Memory B cell (primary cell): Measurements from ENCODE around the gene GARS1.
A peak's percentile ranks its signal among the peaks of the same experiment; 100 is the strongest.

Source experiments
- ATAC-seq: fragments of 150-1000 bp; cut with Tn5 transposase; 2 replicates; pipeline ENCODE4 v1.10.0; 2021; ENCODE audit warnings: low read depth, mild to moderate bottlenecking, moderate library complexity
- DNase-seq, 2 donors: peaks; one replicate each; pipeline ENCODE4 v3.0.0; 2022; ENCODE audit warnings: low spot score in 2 of 2
- H3K27ac Mint-ChIP-seq: one replicate; pipeline ENCODE4 v1.8.0; 2022; ENCODE audit warnings: mild to moderate bottlenecking, moderate library complexity, mixed read lengths
- H3K27me3 Mint-ChIP-seq: one replicate; pipeline ENCODE4 v1.8.0; 2022; ENCODE audit warnings: mixed read lengths
- H3K36me3 Mint-ChIP-seq: one replicate; pipeline ENCODE4 v1.8.0; 2022; ENCODE audit warnings: mild to moderate bottlenecking, mixed read lengths
- H3K4me1 Mint-ChIP-seq: one replicate; pipeline ENCODE4 v1.8.0; 2022; ENCODE audit warnings: mixed read lengths
- H3K4me3 Mint-ChIP-seq: one replicate; pipeline ENCODE4 v1.8.0; 2022; ENCODE audit warnings: mild to moderate bottlenecking, moderate library complexity, mixed read lengths
- H3K9me3 Mint-ChIP-seq: one replicate; pipeline ENCODE4 v1.8.0; 2022; ENCODE audit warnings: mixed read lengths

Gene GARS1

DNA sequence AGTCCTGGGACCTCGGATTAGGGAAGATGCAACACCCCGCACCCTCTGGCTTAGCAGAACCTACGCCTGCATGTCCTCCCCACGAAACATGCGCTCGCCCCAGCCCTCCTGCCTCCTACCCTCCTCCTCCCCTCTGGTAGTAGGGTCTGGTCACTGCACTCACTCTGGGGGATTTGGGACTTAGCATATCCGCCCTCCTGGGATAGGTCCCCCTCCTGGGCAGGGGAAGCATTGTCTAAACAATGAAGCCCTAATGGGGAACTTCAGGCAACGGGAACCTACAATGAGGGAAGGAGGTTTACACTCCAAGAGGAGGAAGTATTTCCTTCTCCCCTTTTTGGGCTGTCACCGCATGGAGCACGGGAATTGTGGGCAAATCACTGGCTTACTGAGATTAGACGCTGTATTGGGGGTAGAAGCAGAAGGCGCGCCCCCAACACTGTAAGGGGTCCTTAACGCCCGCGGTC is 86.7 kb downstream of the GARS1 start:
- Mint-ChIP-seq H3K27ac (no peak overlapping the region), H3K27me3 (peaks cover 36% of the 10 kb centered on the region), H3K4me1 (peaks cover 9% of the 10 kb centered on the region), H3K9me3 (no peaks in the 10 kb centered on the region), H3K36me3 (no peaks in the 10 kb centered on the region), H3K4me3 (peak overlapping the region; percentile 74)
- ATAC-seq (no peak), DNase-seq (no peak)

DNA sequence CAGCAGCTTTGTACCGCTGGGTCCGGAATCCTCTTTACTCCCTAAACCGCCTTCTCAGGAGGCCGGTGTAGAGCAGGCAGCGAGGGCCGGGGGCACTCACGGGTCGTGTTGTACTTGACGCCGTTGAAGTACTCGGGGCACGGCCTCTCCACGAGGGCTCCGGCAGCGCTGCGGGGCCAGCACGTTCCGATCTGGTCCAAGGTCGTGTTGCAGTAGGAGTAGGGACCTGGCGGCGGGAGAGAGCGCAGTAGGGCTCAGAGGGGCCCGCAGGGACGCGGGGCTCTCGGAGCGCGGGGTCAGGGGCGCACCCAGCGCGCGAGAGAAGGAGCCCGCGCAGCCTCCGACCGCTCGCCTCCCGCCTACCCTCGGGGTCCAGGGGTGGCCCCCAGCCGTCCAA is 87.1 kb downstream of the GARS1 start:
- no peaks in the 10 kb centered on the region for H3K36me3 Mint-ChIP-seq
- DNase-seq, result no peak
- no peaks in the 10 kb centered on the region for H3K9me3 Mint-ChIP-seq
- H3K27me3 Mint-ChIP-seq, result peaks cover 34% of the 10 kb centered on the region
- H3K4me1 Mint-ChIP-seq, result peaks cover 9% of the 10 kb centered on the region
- H3K27ac Mint-ChIP-seq, result no peak overlapping the region
- H3K4me3 Mint-ChIP-seq, result peak overlapping the region; percentile 74
- no peak for ATAC-seq

DNA sequence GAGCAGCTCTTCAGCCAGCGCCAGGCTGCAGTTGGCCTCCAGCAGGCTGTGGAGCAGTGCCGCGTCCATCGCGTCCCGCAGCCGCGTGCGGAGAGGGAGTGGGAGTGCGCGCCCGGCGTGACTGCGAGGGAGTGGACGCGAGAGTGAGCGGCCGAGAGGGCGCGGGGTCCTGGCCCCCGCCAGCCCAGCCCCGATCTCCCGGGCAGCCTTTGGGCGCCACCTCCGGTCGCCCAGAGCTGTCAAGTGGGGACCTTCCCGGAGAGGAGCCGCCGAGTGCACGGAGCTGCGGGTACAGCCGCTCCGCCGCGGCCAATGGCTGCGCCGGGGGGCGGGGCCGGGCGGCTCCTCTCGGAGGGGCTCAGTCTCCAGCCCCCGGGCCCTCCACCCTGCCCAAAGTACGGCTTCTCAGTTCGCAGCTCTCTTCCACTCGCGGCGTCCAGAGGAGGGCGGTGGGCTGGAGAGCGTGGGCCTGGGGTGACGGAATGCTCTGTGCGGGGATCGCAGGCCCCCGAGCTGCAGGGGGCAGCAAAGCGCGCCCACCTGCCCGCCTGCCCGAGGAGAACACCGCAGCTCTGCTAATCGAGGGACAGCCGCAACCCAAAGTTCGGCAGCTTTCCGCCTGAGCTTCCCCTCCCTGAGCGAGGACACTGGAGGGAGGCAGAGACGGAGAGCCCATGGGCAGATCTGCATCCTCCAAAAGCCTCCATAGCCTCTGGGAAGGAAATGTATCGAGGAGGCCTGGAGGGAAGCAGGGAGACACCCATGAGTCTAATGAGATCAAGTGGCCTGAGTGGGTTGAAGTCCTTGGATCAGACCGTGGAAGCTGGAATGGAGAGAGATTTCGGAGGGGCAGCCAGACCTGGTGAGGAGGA is 87.8 kb downstream of the GARS1 start, which contains the start of gene CRHR2:
Gene CRHR2 (minus strand): TSS at position 245 of the 872 bp plus-strand sequence. CDS start 176 bp downstream, at position 69.
- peak in 1 of 2 donors; percentile 15 for DNase-seq
- Mint-ChIP-seq H3K9me3 (no peaks in the 10 kb centered on the region), H3K4me3 (peak within 1 kb of the TSS; percentile 74), H3K36me3 (no peaks in the 10 kb centered on the region), H3K27ac (no peak within 1 kb of the TSS), H3K27me3 (peaks cover 32% of the 10 kb centered on the region), H3K4me1 (peaks cover 9% of the 10 kb centered on the region)
- ATAC-seq, result peak; percentile 78

DNA sequence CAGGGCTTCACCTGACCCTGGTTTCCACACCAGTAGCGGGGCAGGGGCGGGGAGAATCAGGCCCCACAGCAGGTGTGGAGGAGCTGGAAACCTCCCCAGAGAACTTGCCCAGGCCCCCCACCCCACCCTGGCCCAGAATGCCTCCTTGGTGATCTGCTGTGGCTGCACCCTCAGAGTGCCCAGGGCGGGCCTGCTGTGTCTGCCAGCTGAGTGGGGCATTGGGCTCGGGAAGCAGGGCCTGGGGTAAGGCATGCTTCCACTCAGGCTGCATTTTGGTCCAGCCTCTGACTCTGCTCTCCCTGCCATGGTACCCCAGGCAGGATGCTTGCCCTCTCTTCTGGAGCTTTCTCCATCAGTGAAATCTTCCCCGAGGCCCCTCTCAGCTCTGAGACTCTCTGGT is 88.6 kb downstream of the GARS1 start:
- peaks cover 32% of the 10 kb centered on the region for H3K27me3 Mint-ChIP-seq
- H3K4me3 Mint-ChIP-seq, result peak overlapping the region; percentile 30

More for the DNA sequence above, 88.6 kb downstream of the GARS1 start:
- ATAC-seq (no peak), DNase-seq (no peak)
- Mint-ChIP-seq H3K36me3 (no peaks in the 10 kb centered on the region), H3K9me3 (no peaks in the 10 kb centered on the region), H3K27ac (no peak overlapping the region), H3K4me1 (peaks cover 9% of the 10 kb centered on the region)
